ENCODE results near the gene COL26A1. TPM values are rescaled to one million over a fixed set of nuclear protein-coding genes. Genes with fewer than 3 reads are reported as not detected.

The COL26A1 gene
- total and polyA plus RNA-seq, 5 donors, result 0.09 to 0.11 TPM; not detected in 3

- intact Hi-C loops (cut with DNase I), result no loop called here
- peaks cover 3% of the 10 kb centered on the region for H3K9me3 ChIP-seq (ENCODE audit: control insufficient read depth, low read length)
- ATAC-seq, result no peak
- DNase-seq, result no peak
- H3K27ac ChIP-seq (ENCODE audit: low read length), result no peak overlapping the region
- H3K27me3 ChIP-seq (ENCODE audit: control insufficient read depth, insufficient read depth), result no peaks in the 10 kb centered on the region
- no peak overlapping the region for H3K4me3 ChIP-seq (ENCODE audit: low read length)
- 85% methylated on average over 5 of the region's 5 CpGs for WGBS
- no peaks in the 10 kb centered on the region for H3K4me1 ChIP-seq (ENCODE audit: control insufficient read depth, insufficient read depth, low read length)
Observed at GRCh38 chr7:101521430-101521925, 158.8 kb downstream of the COL26A1 start.

- DNase-seq (no peak), ATAC-seq (no peak)
- Histone ChIP-seq H3K4me3 (ENCODE audit: low read length) (no peak overlapping the region), H3K27me3 (ENCODE audit: control insufficient read depth, insufficient read depth) (no peaks in the 10 kb centered on the region), H3K9me3 (ENCODE audit: control insufficient read depth, low read length) (peaks cover 3% of the 10 kb centered on the region), H3K4me1 (ENCODE audit: control insufficient read depth, insufficient read depth, low read length) (no peaks in the 10 kb centered on the region), H3K27ac (ENCODE audit: low read length) (no peak overlapping the region)
- intact Hi-C loops (cut with DNase I), result no loop called here
- WGBS, result 66% methylated on average over 5 of the region's 5 CpGs
Observed at GRCh38 chr7:101522021-101522420, 159.3 kb downstream of the COL26A1 start.

GRCh38 chr7:101527844-101528667 lies 165.4 kb downstream of the COL26A1 start:
- ATAC-seq (peak; percentile 20 to 54), DNase-seq (peak in 1 of 3 donors; percentile 69)
- Histone ChIP-seq H3K4me1 (ENCODE audit: control insufficient read depth, insufficient read depth, low read length) (no peaks in the 10 kb centered on the region), H3K9me3 (ENCODE audit: control insufficient read depth, low read length) (peaks cover 3% of the 10 kb centered on the region), H3K27ac (ENCODE audit: low read length) (no peak overlapping the region), H3K4me3 (ENCODE audit: low read length) (no peak overlapping the region), H3K27me3 (ENCODE audit: control insufficient read depth, insufficient read depth) (no peaks in the 10 kb centered on the region)
- WGBS, result 66% methylated on average over 13 of the region's 13 CpGs
- intact Hi-C loops (cut with DNase I), result no loop called here

- H3K9me3 ChIP-seq (ENCODE audit: control insufficient read depth, low read length), result peaks cover 3% of the 10 kb centered on the region
- no peak overlapping the region for H3K4me3 ChIP-seq (ENCODE audit: low read length)
- H3K4me1 ChIP-seq (ENCODE audit: control insufficient read depth, insufficient read depth, low read length), result no peaks in the 10 kb centered on the region
- H3K27me3 ChIP-seq (ENCODE audit: control insufficient read depth, insufficient read depth), result no peaks in the 10 kb centered on the region
- WGBS, result 75% methylated on average over 4 of the region's 4 CpGs
- intact Hi-C loops (cut with DNase I), result no loop called here
- no peak for DNase-seq
- no peak overlapping the region for H3K27ac ChIP-seq (ENCODE audit: low read length)
- no peak for ATAC-seq
Observed at GRCh38 chr7:101529560-101529959, 166.9 kb downstream of the COL26A1 start.

GRCh38 chr7:101531726-101532357 lies 169.2 kb downstream of the COL26A1 start:
- no peaks in the 10 kb centered on the region for H3K9me3 ChIP-seq (ENCODE audit: control insufficient read depth, low read length)
- H3K27ac ChIP-seq (ENCODE audit: low read length), result no peak overlapping the region
- DNase-seq (peak in 1 of 3 donors; percentile 25), ATAC-seq (no peak)
- intact Hi-C loops (cut with DNase I), result loop anchor here in 2 of 4 donors (10.0 kb wide), 1 partner anchor 167 kb away; the partner anchor contains the start of gene COL26A1 (in 2 of the 2)
- peaks cover 3% of the 10 kb centered on the region for H3K4me1 ChIP-seq (ENCODE audit: control insufficient read depth, insufficient read depth, low read length)
- H3K4me3 ChIP-seq (ENCODE audit: low read length), result no peak overlapping the region
- no peaks in the 10 kb centered on the region for H3K27me3 ChIP-seq (ENCODE audit: control insufficient read depth, insufficient read depth)
- WGBS, result 80% methylated on average over 16 of the region's 16 CpGs

- no peak for DNase-seq
- Histone ChIP-seq H3K9me3 (ENCODE audit: control insufficient read depth, low read length) (no peaks in the 10 kb centered on the region), H3K4me3 (ENCODE audit: low read length) (no peak overlapping the region), H3K4me1 (ENCODE audit: control insufficient read depth, insufficient read depth, low read length) (peaks cover 3% of the 10 kb centered on the region), H3K27me3 (ENCODE audit: control insufficient read depth, insufficient read depth) (no peaks in the 10 kb centered on the region), H3K27ac (ENCODE audit: low read length) (no peak overlapping the region)
- ATAC-seq, result no peak
- intact Hi-C loops (cut with DNase I), result loop anchor here in 2 of 4 donors (10.0 kb wide), 1 partner anchor 168 kb away; the partner anchor contains the start of gene COL26A1 (in 2 of the 2)
- 93% methylated on average over 4 of the region's 4 CpGs for WGBS
Observed at GRCh38 chr7:101532400-101533102, 169.9 kb downstream of the COL26A1 start.

- DNase-seq (no peak), ATAC-seq (no peak)
- no peak overlapping the region for H3K27ac ChIP-seq (ENCODE audit: low read length)
- 91% methylated on average over 7 of the region's 7 CpGs for WGBS
- no peaks in the 10 kb centered on the region for H3K27me3 ChIP-seq (ENCODE audit: control insufficient read depth, insufficient read depth)
- H3K9me3 ChIP-seq (ENCODE audit: control insufficient read depth, low read length), result no peaks in the 10 kb centered on the region
- peaks cover 3% of the 10 kb centered on the region for H3K4me1 ChIP-seq (ENCODE audit: control insufficient read depth, insufficient read depth, low read length)
- intact Hi-C loops (cut with DNase I), result loop anchor here in 2 of 4 donors (10.0 kb wide), 1 partner anchor 168 kb away; the partner anchor contains the start of gene COL26A1 (in 2 of the 2)
- H3K4me3 ChIP-seq (ENCODE audit: low read length), result no peak overlapping the region
Observed at GRCh38 chr7:101533103-101533465, 170.4 kb downstream of the COL26A1 start.

- no peaks in the 10 kb centered on the region for H3K9me3 ChIP-seq (ENCODE audit: control insufficient read depth, low read length)
- WGBS, result 78% methylated on average over 8 of the region's 8 CpGs
- intact Hi-C loops (cut with DNase I), result loop anchor here in 2 of 4 donors (10.0 kb wide), 1 partner anchor 169 kb away; the partner anchor contains the start of gene COL26A1 (in 2 of the 2)
Observed at GRCh38 chr7:101534015-101534803, 171.5 kb downstream of the COL26A1 start.

GRCh38 chr7:101534873-101535272 lies 172.2 kb downstream of the COL26A1 start:
- Histone ChIP-seq H3K27me3 (ENCODE audit: control insufficient read depth, insufficient read depth) (no peaks in the 10 kb centered on the region), H3K4me1 (ENCODE audit: control insufficient read depth, insufficient read depth, low read length) (peaks cover 3% of the 10 kb centered on the region), H3K4me3 (ENCODE audit: low read length) (no peak overlapping the region), H3K9me3 (ENCODE audit: control insufficient read depth, low read length) (no peaks in the 10 kb centered on the region), H3K27ac (ENCODE audit: low read length) (no peak overlapping the region)
- intact Hi-C loops (cut with DNase I), result loop anchor here (5.0 to 10.0 kb wide), 2 partner anchors 170 to 173 kb away; partner anchors contain the start of gene COL26A1 (in 4 of the 4)
- WGBS, result 88% methylated on average over 11 of the region's 11 CpGs
- ATAC-seq (no peak), DNase-seq (peak in 1 of 3 donors; percentile 12)

More at GRCh38 chr7:101534015-101534803, 171.5 kb downstream of the COL26A1 start:
- no peak for ATAC-seq
- peak in 1 of 3 donors; percentile 30 for DNase-seq
- H3K27ac ChIP-seq (ENCODE audit: low read length), result no peak overlapping the region
- H3K27me3 ChIP-seq (ENCODE audit: control insufficient read depth, insufficient read depth), result no peaks in the 10 kb centered on the region
- H3K4me3 ChIP-seq (ENCODE audit: low read length), result no peak overlapping the region
- peaks cover 3% of the 10 kb centered on the region for H3K4me1 ChIP-seq (ENCODE audit: control insufficient read depth, insufficient read depth, low read length)

GRCh38 chr7:101535351-101535751 lies 172.7 kb downstream of the COL26A1 start:
- H3K27me3 ChIP-seq (ENCODE audit: control insufficient read depth, insufficient read depth), result no peaks in the 10 kb centered on the region
- no peak overlapping the region for H3K27ac ChIP-seq (ENCODE audit: low read length)
- H3K4me3 ChIP-seq (ENCODE audit: low read length), result no peak overlapping the region
- intact Hi-C loops (cut with DNase I), result loop anchor here (5.0 to 10.0 kb wide), 2 partner anchors 171 to 173 kb away; partner anchors contain the start of gene COL26A1 (in 4 of the 4)
- DNase-seq, result peak in 1 of 3 donors; percentile 41
- H3K9me3 ChIP-seq (ENCODE audit: control insufficient read depth, low read length), result no peaks in the 10 kb centered on the region
- ATAC-seq, result peak; percentile 27 to 51
- peaks cover 3% of the 10 kb centered on the region for H3K4me1 ChIP-seq (ENCODE audit: control insufficient read depth, insufficient read depth, low read length)
- 25% methylated on average over 7 of the region's 7 CpGs for WGBS
